Ramos (cell line): ENCODE data around the gene GTF2IRD1.

Experiments
- in situ Hi-C: fragments of 300-500 bp; cut with MboI; formaldehyde crosslinking; loops from one replicate; pipeline ENCODE4 v1.14.3; 2022; ENCODE audit warnings: low sequenced_read_pairs; ENCODE audit not compliant: unreplicated experiment

GTF2IRD1 gene

GRCh38 chr7:74453322-74454011 is at the start of gene GTF2IRD1:
TSS of gene GTF2IRD1 (plus strand) at chr7:74453906. CDS start at chr7:74508081, 54,175 bp downstream.
- in situ Hi-C loops, result no loop called here

GRCh38 chr7:74404388-74404700 is 49.4 kb upstream of the GTF2IRD1 start:
- in situ Hi-C loops, result loop anchor here (5.0 to 25.0 kb wide), 3 partner anchors 197 to 458 kb away; partner anchors contain the start of gene GTF2IRD2

GRCh38 chr7:74404741-74405140 is 49.0 kb upstream of the GTF2IRD1 start:
- in situ Hi-C loops, result loop anchor here (5.0 to 25.0 kb wide), 3 partner anchors 197 to 458 kb away; partner anchors contain the start of gene GTF2IRD2

GRCh38 chr7:74405191-74405898 is 48.4 kb upstream of the GTF2IRD1 start:
- in situ Hi-C loops, result loop anchor here (25.0 kb wide), 1 partner anchor 457 kb away; the partner anchor contains the start of gene GTF2IRD2

- in situ Hi-C loops, result loop anchor here (25.0 kb wide), 1 partner anchor 456 kb away; the partner anchor contains the start of gene GTF2IRD2
Observed at GRCh38 chr7:74405899-74406512, 47.7 kb upstream of the GTF2IRD1 start.

GRCh38 chr7:74407958-74408357 is 45.7 kb upstream of the GTF2IRD1 start:
- in situ Hi-C loops, result loop anchor here (25.0 kb wide), 1 partner anchor 454 kb away; the partner anchor contains the start of gene GTF2IRD2

GRCh38 chr7:74409571-74409970 is 44.1 kb upstream of the GTF2IRD1 start:
- in situ Hi-C loops, result loop anchor here (25.0 kb wide), 1 partner anchor 453 kb away; the partner anchor contains the start of gene GTF2IRD2

- in situ Hi-C loops, result loop anchor here (25.0 kb wide), 1 partner anchor 452 kb away; the partner anchor contains the start of gene GTF2IRD2
Observed at GRCh38 chr7:74410772-74411171, 42.9 kb upstream of the GTF2IRD1 start.

- in situ Hi-C loops, result loop anchor here (25.0 kb wide), 1 partner anchor 451 kb away; the partner anchor contains the start of gene GTF2IRD2
Observed at GRCh38 chr7:74411571-74411970, 42.1 kb upstream of the GTF2IRD1 start.

- in situ Hi-C loops, result loop anchor here (25.0 kb wide), 1 partner anchor 450 kb away; the partner anchor contains the start of gene GTF2IRD2
Observed at GRCh38 chr7:74412056-74412455, 41.6 kb upstream of the GTF2IRD1 start.

GRCh38 chr7:74412603-74413002 is 41.1 kb upstream of the GTF2IRD1 start:
- in situ Hi-C loops, result loop anchor here (25.0 kb wide), 1 partner anchor 450 kb away; the partner anchor contains the start of gene GTF2IRD2

- in situ Hi-C loops, result loop anchor here (25.0 kb wide), 1 partner anchor 448 kb away; the partner anchor contains the start of gene GTF2IRD2
Observed at GRCh38 chr7:74414595-74415333, 38.9 kb upstream of the GTF2IRD1 start.

GRCh38 chr7:74417419-74417971 is 36.2 kb upstream of the GTF2IRD1 start:
- in situ Hi-C loops, result loop anchor here (25.0 kb wide), 1 partner anchor 445 kb away; the partner anchor contains the start of gene GTF2IRD2

- in situ Hi-C loops, result loop anchor here (25.0 kb wide), 1 partner anchor 444 kb away; the partner anchor contains the start of gene GTF2IRD2
Observed at GRCh38 chr7:74418076-74418475, 35.6 kb upstream of the GTF2IRD1 start.

GRCh38 chr7:74418538-74418937 is 35.2 kb upstream of the GTF2IRD1 start:
- in situ Hi-C loops, result loop anchor here (25.0 kb wide), 1 partner anchor 444 kb away; the partner anchor contains the start of gene GTF2IRD2

GRCh38 chr7:74419232-74419631 is 34.5 kb upstream of the GTF2IRD1 start:
- in situ Hi-C loops, result loop anchor here (25.0 kb wide), 1 partner anchor 443 kb away; the partner anchor contains the start of gene GTF2IRD2

GRCh38 chr7:74420006-74420405 is 33.7 kb upstream of the GTF2IRD1 start:
- in situ Hi-C loops, result loop anchor here (25.0 kb wide), 1 partner anchor 442 kb away; the partner anchor contains the start of gene GTF2IRD2

- in situ Hi-C loops, result loop anchor here (25.0 kb wide), 1 partner anchor 438 kb away; the partner anchor contains the start of gene GTF2IRD2
Observed at GRCh38 chr7:74424291-74424880, 29.3 kb upstream of the GTF2IRD1 start.
